Prostate gland (tissue), 2 donors: Measurements from ENCODE around the gene P2RY1. TPM values are rescaled to one million over a fixed set of nuclear protein-coding genes. Genes with fewer than 3 reads are reported as not detected.

Source experiments
- DNase-seq: peaks from one replicate; pipeline ENCODE4 v3.0.0-alpha.2; 2019; ENCODE audit warnings: low spot score
- H3K27ac ChIP-seq, 2 donors: fragments of 200-600 bp; sonication (generic); 2 replicates each; pipeline ENCODE4 v1.5.1; 2017 to 2019
- H3K27me3 ChIP-seq: fragments of 200-600 bp; sonication (generic); replicated peaks from 2 replicates; pipeline ENCODE4 v1.5.1; 2019; ENCODE audit not compliant: insufficient read depth
- H3K36me3 ChIP-seq, 2 donors: fragments of 200-600 bp; sonication (generic); 1 replicate in 1 of 2; 2 replicates in 1 of 2; pipeline versions ENCODE4 v1.5.1 to v1.8.1; 2017 to 2019
- H3K4me1 ChIP-seq: fragments of 200-600 bp; sonication (generic); replicated peaks from 2 replicates; pipeline ENCODE4 v1.5.1; 2019
- H3K4me3 ChIP-seq, 2 donors: fragments of 200-600 bp; sonication (generic); 2 replicates each; pipeline ENCODE4 v1.5.1; 2017 to 2019
- H3K9me3 ChIP-seq: fragments of 200-600 bp; sonication (generic); 2 replicates; pipeline ENCODE4 v1.5.1; 2017
- POLR2A ChIP-seq: fragments of 450-650 bp; IDR thresholded peaks from one replicate; pipeline ENCODE4 v1.6.1; 2016; ENCODE audit warnings: antibody characterized with exemption, mild to moderate bottlenecking
- POLR2AphosphoS5 ChIP-seq: sonication (generic); formaldehyde crosslinking; IDR thresholded peaks from one replicate; pipeline ENCODE4 v1.6.1; 2017; ENCODE audit warnings: antibody characterized with exemption
- WGBS: methylation state at CpG from one replicate; pipeline ENCODE4 v1.1.5; 2018; 5-methylcytosine and 5-hydroxymethylcytosine counted together
- intact Hi-C: fragments of 100-400 bp; cut with DNase I; formaldehyde crosslinking; loops from one replicate; pipeline ENCODE4 v1.14.2; 2022
- total RNA-seq, 2 donors: library from RNA; depleted of rRNA; stranded (reverse); fragments of >200 nt; gene quantifications; one replicate each; pipeline ENCODE4 v1.1.0, GENCODE V29; 2016
- TF ChIP-seq, protein P1 (sequence below), 4 experiments: fragments of 200-600 bp in 2 of 4; fragments of 450-650 bp in 2 of 4; sonication (generic) in 2 of 4; IDR thresholded peaks; 1 replicate in 3 of 4; 2 replicates in 1 of 4; pipeline ENCODE4 v1.5.1; 2016 to 2019; ENCODE audit warnings: antibody characterized with exemption in 4 of 4, mild to moderate bottlenecking in 2 of 4, moderate library complexity in 2 of 4

The P2RY1 gene
- total RNA-seq, 2 donors from 2014 or later = 14.3 to 33.5 TPM

GRCh38 chr3:152835601-152836102 lies 721 bp downstream of the P2RY1 start:
- TF ChIP-seq POLR2A = no peak
- TF ChIP-seq, protein P1, sequence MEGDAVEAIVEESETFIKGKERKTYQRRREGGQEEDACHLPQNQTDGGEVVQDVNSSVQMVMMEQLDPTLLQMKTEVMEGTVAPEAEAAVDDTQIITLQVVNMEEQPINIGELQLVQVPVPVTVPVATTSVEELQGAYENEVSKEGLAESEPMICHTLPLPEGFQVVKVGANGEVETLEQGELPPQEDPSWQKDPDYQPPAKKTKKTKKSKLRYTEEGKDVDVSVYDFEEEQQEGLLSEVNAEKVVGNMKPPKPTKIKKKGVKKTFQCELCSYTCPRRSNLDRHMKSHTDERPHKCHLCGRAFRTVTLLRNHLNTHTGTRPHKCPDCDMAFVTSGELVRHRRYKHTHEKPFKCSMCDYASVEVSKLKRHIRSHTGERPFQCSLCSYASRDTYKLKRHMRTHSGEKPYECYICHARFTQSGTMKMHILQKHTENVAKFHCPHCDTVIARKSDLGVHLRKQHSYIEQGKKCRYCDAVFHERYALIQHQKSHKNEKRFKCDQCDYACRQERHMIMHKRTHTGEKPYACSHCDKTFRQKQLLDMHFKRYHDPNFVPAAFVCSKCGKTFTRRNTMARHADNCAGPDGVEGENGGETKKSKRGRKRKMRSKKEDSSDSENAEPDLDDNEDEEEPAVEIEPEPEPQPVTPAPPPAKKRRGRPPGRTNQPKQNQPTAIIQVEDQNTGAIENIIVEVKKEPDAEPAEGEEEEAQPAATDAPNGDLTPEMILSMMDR (IDR thresholded peaks at IDR 0.05) = no peak
- no peak for TF ChIP-seq POLR2AphosphoS5
- WGBS = 3% methylated on average over 23 of the region's 47 CpGs
- peak; percentile 43 for DNase-seq
- H3K9me3 ChIP-seq = no peaks in the 10 kb centered on the region
- no peaks in the 10 kb centered on the region for H3K36me3 ChIP-seq
- H3K4me1 ChIP-seq = no peaks in the 10 kb centered on the region
- H3K27me3 ChIP-seq = no peaks in the 10 kb centered on the region
- intact Hi-C loops = no loop called here
- H3K27ac ChIP-seq = peak overlapping the region; percentile 84
- peak overlapping the region; percentile 67 to 76 for H3K4me3 ChIP-seq

DNA sequence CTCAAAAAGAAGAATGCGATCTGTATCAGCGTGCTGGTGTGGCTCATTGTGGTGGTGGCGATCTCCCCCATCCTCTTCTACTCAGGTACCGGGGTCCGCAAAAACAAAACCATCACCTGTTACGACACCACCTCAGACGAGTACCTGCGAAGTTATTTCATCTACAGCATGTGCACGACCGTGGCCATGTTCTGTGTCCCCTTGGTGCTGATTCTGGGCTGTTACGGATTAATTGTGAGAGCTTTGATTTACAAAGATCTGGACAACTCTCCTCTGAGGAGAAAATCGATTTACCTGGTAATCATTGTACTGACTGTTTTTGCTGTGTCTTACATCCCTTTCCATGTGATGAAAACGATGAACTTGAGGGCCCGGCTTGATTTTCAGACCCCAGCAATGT lies 1.3 kb downstream of the P2RY1 start:
- intact Hi-C loops = no loop called here
- 65% methylated on average over 14 of the region's 14 CpGs for WGBS
- no peaks in the 10 kb centered on the region for H3K9me3 ChIP-seq
- TF ChIP-seq, protein P1 (IDR thresholded peaks at IDR 0.05) = no peak
- no peak for TF ChIP-seq POLR2A
- no peak for TF ChIP-seq POLR2AphosphoS5
- DNase-seq = no peak
- H3K4me1 ChIP-seq = no peaks in the 10 kb centered on the region
- peak overlapping the region; percentile 67 to 76 for H3K4me3 ChIP-seq
- H3K27me3 ChIP-seq = no peaks in the 10 kb centered on the region
- no peak overlapping the region for H3K27ac ChIP-seq
- no peaks in the 10 kb centered on the region for H3K36me3 ChIP-seq

- TF ChIP-seq, protein P1 (IDR thresholded peaks at IDR 0.05) = no peak
- no peaks in the 10 kb centered on the region for H3K9me3 ChIP-seq
- 40% methylated on average over 1 of the region's 1 CpG for WGBS
- no peaks in the 10 kb centered on the region for H3K27me3 ChIP-seq
- H3K4me1 ChIP-seq = no peaks in the 10 kb centered on the region
- DNase-seq = no peak
- H3K4me3 ChIP-seq = no peak overlapping the region
- no peak overlapping the region for H3K27ac ChIP-seq
- no peaks in the 10 kb centered on the region for H3K36me3 ChIP-seq
- intact Hi-C loops = no loop called here
Measured at GRCh38 chr3:152839511-152839910, 4.6 kb downstream of the P2RY1 start.

- Histone ChIP-seq H3K9me3 (no peaks in the 10 kb centered on the region), H3K27me3 (no peaks in the 10 kb centered on the region), H3K4me1 (no peaks in the 10 kb centered on the region), H3K4me3 (no peak overlapping the region), H3K27ac (no peak overlapping the region), H3K36me3 (no peaks in the 10 kb centered on the region)
- no peak for DNase-seq
- 80% methylated on average over 1 of the region's 1 CpG for WGBS
- intact Hi-C loops = no loop called here
- no peak for TF ChIP-seq POLR2A
- TF ChIP-seq, protein P1 (IDR thresholded peaks at IDR 0.05) = no peak
- TF ChIP-seq POLR2AphosphoS5 = no peak
Measured at GRCh38 chr3:152841131-152841530, 6.2 kb downstream of the P2RY1 start.

- no peaks in the 10 kb centered on the region for H3K9me3 ChIP-seq
- intact Hi-C loops = no loop called here
Measured at GRCh38 chr3:152842413-152842812, 7.5 kb downstream of the P2RY1 start.

More at GRCh38 chr3:152842413-152842812, 7.5 kb downstream of the P2RY1 start:
- TF ChIP-seq POLR2AphosphoS5 (no peak), POLR2A (no peak)
- TF ChIP-seq, protein P1 (IDR thresholded peaks at IDR 0.05) = no peak
- no peaks in the 10 kb centered on the region for H3K4me1 ChIP-seq
- no peak for DNase-seq
- H3K36me3 ChIP-seq = no peaks in the 10 kb centered on the region
- no peak overlapping the region for H3K4me3 ChIP-seq
- no peak overlapping the region for H3K27ac ChIP-seq
- H3K27me3 ChIP-seq = no peaks in the 10 kb centered on the region
